Eye (tissue), 1 donor: ENCODE results near the gene MYO1D.
A peak's percentile ranks its signal among the peaks of the same experiment; 100 is the strongest.

Experiments used
- DNase-seq: peaks from one replicate; pipeline ENCODE4 v3.0.0-alpha.2; 2015

The MYO1D gene

DNA sequence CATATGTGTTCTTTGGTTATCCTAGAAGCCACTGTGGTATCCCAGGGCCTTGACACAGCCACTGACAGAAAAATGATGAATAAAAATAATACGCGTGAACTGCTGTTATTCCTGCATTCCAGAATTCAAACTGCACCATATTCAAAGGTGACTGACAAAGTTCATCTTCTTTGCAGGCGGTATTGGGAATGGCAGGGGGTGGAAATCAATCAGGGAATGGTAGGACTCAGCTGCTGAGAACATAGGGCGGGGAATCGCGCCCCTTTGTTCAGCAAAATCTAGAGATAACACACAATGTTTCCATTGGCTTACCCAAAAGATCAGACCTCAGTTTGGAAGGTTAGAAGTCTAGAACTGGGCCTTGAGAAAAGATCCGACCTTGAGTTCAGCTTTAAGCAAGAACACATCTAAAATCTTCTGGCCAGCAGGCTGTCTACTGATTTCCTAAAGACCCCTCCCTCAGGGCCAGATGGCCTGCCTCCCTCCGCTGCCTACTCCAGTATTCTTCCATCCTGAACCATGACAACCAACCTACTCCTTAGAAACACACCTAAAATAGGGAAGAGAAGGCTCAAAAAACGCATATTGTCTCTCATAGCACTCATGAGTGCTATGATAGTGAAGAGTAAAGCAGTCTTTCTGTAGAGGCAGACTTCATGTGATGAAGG lies 356.1 kb downstream of the MYO1D start:
- DNase-seq: peak; percentile 63

GRCh38 chr17:32520104-32520701 lies 356.7 kb downstream of the MYO1D start:
- DNase-seq: peak; percentile 86

DNA sequence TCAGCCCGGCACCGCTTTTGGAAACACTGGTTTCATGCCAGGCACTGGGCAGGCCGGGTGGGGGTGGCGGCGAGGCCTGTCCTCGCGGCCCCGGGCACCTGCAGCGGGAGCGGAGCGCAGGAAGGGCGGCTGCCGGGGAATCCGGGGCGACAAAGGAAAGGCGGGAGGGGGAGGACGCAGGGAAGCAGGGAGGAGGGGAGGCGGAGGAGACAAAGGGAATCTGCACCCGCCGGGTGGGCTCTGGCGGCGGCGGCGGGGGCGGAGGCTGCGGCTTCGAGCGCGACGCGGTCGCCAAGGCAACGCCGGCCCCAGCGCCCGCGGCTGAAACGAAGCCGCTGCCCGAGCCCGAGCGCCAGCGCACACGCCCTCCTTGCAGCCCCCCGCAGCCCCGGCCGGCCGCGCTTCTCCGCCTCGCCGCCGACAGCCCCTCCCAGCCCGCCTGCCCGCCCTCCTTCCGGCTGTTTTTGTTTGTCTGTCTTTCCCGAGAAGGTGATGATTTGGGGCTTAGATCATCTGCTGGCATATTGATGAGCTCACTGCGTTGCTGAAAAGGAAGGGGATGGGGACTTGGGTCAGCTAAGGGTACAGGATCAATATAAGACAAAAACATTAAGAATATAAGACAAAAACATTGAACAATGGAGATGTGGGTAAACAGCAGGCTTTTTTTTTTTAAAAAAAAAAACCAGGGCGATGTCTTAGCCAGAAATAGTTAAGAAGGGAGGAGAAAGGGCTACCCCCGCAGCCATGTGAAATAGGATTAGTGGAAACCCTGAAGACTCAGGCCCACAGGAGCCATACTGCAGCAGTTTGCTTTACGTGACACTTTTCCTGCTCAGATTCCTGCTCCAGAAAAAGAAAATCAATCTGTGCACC lies 357.5 kb downstream of the MYO1D start:
- DNase-seq: peak; percentile 96

DNA sequence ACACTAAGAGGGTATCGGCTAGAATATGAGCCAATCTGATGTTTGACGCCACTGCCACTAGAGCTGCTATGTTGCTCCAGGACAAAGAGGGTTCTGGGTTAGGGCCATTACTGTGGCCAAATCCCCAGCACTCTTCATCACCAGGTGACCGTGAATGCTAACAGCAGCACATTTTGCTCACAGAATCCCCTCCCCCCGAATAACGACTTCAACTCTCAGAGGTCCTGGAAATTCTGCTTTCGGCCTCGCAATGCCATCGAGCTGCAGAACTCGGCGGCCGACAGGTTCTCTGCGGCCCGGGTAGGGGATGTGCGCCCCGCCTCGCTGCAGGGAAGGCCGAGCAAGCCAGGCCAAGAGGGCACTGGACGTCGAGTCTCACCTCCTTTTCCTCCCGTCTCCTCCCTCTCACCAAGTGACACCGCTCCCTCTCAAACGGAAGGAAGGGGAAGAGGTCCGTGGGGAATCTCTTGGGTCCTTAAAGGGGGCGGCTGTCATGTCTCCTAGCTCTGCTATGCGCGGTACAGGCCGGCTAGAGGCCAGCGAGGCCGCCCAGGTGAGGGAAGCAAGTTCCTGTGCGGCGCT lies 358.2 kb downstream of the MYO1D start:
- no peak for DNase-seq

GRCh38 chr17:32517982-32518381 lies 358.9 kb downstream of the MYO1D start:
- no peak for DNase-seq

GRCh38 chr17:32516940-32517701 lies 359.8 kb downstream of the MYO1D start:
- peak; percentile 72 for DNase-seq

DNA sequence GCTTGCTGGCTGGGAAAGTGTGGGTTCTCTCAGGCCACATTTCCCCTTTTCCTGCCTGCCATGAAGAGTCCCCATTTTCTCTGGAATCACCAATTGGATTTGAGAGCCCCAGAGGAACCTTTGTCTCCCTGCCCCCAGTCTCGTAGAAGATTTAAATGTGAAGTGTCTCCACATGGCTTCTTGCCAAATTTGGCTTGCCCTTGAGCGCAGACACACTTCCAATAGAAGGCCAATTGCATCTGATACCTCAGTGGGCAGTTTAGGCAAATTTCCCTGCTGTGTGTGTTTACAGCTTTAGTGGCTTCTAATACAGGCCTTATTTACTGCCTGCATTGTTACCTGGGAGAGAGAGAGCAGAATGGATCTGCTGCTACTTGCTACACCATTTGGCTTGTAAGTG lies 360.5 kb downstream of the MYO1D start:
- DNase-seq: no peak

- no peak for DNase-seq
Measured at GRCh38 chr17:32515677-32516383, 361.1 kb downstream of the MYO1D start.

DNA sequence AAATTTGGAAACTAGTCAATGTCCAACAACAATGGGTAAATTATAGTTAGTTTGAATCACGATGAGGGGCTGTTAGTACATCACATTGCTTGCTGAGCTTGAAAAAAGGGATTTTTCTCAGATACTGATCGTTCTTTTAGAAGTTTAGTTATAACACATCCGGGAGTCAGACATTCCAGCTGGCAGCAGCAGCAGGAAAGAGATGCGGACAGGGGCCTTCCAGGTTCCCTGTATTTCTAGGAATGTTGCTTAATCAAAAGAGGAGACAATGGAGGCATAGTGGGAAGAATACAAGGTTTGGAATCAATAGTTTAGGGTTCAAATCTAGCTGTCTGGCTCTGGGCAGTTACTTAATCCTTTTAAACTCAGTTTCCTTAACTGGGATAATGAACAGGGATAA lies 362.3 kb downstream of the MYO1D start:
- no peak for DNase-seq

- no peak for DNase-seq
Measured at GRCh38 chr17:32513579-32513978, 363.3 kb downstream of the MYO1D start.

- no peak for DNase-seq
Measured at GRCh38 chr17:32512328-32512727, 364.6 kb downstream of the MYO1D start.

DNA sequence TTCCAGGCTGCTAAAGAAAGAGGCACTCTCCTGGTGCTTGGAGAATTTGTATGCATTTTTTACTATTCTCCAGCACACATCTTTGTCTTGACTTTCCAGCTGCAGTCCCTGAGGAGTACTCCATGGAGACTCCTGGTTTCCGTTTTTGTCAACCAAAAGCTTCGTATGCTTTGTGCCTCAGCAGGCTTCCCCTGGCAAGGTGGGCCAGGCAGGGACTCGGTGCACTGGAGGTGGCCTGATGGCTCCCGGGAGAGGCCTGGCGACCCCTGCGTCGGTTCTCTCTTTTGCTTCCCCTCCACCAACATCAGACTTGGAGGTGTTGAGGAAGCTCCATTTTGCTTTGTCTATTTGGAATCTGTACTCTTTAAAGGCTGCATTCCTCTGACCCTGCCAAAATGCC lies 366.5 kb downstream of the MYO1D start:
- no peak for DNase-seq

- no peak for DNase-seq
Measured at GRCh38 chr17:32508926-32509325, 368.0 kb downstream of the MYO1D start.

- DNase-seq: no peak
Measured at GRCh38 chr17:32504166-32504990, 372.5 kb downstream of the MYO1D start.

DNA sequence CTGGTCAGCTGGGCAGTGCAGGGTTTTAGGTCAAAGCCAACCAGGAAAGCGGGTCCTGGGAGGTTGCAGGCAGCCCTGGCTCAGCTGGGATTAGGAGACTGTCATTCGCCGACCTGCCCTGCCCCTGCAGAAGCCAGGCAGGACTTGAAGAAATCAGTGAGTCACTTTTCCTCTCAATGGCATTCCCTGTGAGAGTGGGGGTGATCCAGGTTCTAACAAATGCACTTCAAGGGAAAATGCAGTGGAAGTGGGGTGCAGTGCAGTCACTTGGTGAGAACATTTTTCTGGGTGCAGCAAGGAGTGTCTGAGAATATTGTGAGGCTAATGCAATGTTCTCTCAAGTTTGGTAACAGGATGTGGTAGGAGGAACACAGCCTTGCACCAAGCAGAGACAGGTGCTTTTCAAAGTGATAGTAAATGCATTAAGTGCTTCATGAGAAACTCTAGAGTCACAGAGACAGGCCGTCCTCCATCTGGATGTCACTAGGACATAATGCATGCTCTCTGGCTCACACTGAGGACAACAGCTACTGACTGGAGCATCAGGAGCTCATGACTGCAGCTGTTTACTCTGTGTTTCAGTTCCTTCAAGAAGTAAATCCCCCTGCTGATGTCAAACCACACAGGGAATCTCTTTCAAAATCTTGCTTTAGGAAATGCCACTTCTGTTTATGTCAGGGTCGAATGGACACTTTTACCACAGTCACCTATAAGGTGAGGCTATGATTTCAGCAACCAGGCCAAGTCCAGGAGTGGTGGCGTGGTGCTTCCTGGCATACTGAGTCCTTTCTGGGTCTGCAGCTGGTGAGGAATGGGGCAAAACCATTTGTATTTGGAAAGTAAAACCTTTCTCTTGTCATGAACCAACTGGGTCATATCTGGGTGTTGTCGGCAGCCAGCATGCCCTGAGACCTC lies 373.4 kb downstream of the MYO1D start:
- DNase-seq: no peak

GRCh38 chr17:32502710-32503109 lies 374.2 kb downstream of the MYO1D start:
- DNase-seq: no peak

GRCh38 chr17:32502013-32502412 lies 374.9 kb downstream of the MYO1D start:
- DNase-seq: no peak

GRCh38 chr17:32498391-32498790 lies 378.5 kb downstream of the MYO1D start:
- DNase-seq: no peak

- peak; percentile 47 for DNase-seq
Measured at GRCh38 chr17:32497431-32498205, 379.3 kb downstream of the MYO1D start.
